GM21526 (cell line): Measurements from ENCODE around the gene MYD88.

Experiments
- ATAC-seq: cut with Tn5 transposase; IDR thresholded peaks from one replicate; pipeline ENCODE4 v1.9.1; 2021; ENCODE audit warnings: moderate library complexity; ENCODE audit not compliant: unreplicated experiment, low FRiP score

The MYD88 gene

DNA sequence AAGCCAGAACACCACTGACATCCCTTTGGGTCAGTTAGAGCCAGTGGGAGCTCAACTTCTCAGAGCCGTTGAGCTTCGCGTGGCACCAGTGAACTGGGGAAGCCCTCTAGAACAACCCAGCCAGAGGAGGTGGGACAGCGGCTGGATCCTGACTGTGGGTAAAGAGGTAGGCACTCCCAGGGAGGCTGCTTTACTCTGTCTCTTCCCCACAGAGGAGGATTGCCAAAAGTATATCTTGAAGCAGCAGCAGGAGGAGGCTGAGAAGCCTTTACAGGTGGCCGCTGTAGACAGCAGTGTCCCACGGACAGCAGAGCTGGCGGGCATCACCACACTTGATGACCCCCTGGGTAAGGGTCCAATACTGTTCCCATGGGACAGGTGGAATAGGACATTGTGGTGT lies 1.2 kb downstream of the MYD88 start:
- no peak for ATAC-seq

DNA sequence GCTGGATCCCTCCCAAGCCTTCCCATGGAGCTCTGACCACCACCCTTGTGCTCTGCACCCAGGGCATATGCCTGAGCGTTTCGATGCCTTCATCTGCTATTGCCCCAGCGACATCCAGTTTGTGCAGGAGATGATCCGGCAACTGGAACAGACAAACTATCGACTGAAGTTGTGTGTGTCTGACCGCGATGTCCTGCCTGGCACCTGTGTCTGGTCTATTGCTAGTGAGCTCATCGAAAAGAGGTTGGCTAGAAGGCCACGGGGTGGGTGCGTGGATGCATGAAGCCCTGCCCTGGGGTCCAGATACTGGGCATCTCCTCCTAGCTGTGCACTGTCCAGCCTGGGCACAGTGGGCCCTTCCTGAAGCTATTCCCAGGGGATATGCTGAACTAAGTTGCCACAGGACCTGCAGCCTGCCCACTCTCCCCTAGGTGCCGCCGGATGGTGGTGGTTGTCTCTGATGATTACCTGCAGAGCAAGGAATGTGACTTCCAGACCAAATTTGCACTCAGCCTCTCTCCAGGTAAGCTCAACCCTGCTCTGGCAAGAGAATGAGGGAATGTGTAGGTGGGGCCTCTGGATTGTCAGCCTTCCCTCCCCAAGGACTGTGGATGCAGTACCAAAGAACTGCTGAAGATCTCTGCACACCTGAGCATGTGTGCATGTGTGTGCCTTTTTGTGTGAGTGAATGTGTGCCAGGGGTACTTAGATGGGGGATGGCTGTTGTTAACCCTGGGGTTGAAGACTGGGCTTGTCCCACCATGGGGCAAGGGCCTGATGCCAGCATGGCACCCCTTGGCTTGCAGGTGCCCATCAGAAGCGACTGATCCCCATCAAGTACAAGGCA lies 2.1 kb downstream of the MYD88 start:
- no peak for ATAC-seq

DNA sequence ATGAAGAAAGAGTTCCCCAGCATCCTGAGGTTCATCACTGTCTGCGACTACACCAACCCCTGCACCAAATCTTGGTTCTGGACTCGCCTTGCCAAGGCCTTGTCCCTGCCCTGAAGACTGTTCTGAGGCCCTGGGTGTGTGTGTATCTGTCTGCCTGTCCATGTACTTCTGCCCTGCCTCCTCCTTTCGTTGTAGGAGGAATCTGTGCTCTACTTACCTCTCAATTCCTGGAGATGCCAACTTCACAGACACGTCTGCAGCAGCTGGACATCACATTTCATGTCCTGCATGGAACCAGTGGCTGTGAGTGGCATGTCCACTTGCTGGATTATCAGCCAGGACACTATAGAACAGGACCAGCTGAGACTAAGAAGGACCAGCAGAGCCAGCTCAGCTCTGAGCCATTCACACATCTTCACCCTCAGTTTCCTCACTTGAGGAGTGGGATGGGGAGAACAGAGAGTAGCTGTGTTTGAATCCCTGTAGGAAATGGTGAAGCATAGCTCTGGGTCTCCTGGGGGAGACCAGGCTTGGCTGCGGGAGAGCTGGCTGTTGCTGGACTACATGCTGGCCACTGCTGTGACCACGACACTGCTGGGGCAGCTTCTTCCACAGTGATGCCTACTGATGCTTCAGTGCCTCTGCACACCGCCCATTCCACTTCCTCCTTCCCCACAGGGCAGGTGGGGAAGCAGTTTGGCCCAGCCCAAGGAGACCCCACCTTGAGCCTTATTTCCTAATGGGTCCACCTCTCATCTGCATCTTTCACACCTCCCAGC lies 2.9 kb downstream of the MYD88 start:
- no peak for ATAC-seq

DNA sequence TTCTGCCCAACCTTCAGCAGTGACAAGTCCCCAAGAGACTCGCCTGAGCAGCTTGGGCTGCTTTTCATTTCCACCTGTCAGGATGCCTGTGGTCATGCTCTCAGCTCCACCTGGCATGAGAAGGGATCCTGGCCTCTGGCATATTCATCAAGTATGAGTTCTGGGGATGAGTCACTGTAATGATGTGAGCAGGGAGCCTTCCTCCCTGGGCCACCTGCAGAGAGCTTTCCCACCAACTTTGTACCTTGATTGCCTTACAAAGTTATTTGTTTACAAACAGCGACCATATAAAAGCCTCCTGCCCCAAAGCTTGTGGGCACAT lies 3.5 kb downstream of the MYD88 start:
- ATAC-seq = no peak

DNA sequence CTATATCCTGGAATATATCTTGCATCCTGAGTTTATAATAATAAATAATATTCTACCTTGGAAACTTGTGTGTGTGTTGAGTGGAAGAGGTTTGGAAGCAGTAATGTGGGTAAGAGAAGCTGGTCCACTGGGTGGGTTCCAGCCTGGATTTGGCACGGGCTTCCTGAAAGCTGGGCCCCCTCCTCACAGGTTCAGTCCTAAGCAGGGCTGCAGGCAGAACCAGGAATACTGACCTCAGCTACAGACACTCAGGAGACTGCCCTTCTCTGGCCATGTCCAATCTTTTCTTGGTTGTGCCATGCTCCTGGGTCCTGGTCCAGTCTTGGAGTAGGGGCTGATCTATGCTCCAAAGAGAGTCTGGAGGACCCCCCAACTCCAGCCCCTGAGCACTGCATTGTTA lies 4.5 kb downstream of the MYD88 start:
- no peak for ATAC-seq

DNA sequence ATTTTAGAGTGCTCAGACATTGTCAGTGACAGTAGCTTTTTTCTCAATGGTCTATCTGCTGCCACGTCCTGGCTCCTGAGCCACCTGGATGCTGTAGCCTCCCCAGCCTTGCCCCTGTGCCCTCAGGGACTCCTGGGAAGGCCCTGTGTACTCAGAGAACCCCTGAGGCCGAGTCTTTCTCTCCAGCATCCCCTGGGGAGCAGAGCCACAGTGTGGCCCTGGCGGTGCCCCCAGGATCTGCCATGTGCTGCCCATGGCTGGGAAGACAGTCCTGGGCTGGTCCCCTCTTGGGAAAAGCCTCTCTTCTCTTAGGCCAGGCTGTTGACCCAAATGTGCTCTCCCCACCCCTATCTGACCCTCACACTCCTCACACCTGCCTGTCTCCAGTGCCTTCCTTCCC lies 5.0 kb downstream of the MYD88 start:
- ATAC-seq = no peak

DNA sequence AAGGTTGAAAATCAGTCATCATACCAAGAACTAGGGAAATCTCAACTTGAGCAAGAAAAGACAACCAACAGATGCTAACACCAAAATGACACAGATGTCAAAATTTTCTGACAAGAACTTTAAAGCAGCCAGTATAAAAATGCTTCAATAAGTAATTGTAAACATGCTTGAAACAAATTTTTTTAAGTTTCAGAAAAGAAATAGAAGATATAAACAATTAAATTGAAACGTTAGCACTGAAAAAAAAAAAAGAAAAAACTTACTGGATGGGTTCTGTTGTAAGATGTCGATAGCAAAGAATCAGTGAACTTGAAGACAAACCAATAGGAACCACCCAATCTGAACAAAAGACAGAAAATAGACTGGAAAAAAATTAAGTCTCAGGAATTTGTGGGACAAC lies 8.0 kb downstream of the MYD88 start:
- no peak for ATAC-seq

DNA sequence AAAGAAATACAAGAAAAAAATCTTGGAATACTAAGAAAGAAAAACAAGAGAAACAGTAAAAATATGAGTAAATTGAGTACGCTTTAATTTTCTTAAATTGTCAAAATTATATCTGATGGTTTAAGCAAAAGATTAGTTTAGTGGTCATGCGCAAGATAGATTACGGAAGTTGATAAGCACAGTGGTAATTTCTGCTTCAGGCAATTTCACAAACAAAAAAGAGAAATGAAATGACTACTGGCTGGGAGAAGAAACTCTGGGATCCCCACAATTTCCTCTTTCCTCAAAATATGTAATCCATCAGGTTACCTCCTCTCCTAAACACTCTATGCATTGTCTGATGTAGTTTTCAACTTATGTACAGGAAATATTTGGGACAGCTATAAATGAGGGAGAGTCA lies 9.0 kb downstream of the MYD88 start:
- no peak for ATAC-seq

DNA sequence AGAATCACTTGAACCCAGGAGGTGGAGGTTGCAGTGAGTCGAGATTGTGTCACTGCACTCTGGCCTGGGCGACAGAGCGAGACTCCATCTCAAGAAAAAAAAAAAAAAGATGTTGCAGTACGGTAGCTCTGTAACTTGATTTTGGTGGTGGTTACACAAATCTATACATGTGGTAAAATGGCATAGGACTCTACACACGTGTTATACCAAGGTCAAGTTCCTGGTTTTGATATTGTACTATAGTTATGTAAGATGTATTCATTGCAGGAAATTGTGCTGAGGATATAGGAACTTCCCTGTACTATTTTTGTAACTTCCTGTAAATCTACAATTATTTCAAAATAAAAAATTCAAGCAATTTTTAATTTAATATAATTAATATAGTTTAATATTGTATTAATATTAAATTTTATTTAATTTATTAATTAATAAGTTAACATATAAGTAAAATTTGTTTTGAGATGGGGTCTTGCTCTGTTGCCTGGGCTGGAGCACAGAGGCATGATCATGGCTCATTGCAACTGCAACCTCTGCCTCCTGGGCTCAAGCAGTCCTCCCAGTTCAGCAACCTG lies 9.9 kb downstream of the MYD88 start:
- no peak for ATAC-seq

DNA sequence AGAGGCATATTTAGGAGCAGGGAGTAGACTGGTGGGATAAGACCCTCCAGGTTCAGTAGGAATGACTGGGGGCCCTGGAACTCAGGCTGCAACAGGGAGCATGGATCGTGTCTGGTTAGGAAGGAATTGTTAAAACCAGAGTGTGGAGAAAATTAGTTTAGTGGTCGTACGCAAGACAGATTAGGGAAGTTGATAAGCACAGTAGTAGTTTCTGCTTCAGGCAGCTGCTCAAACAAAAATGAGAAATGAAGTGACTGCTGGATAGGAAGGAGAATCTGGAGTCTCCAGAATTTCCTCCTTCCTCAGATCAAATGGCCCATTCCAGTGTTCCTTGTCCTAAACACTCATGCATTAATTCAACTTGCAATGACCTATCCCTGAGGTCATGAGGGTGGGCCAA lies 11.2 kb downstream of the MYD88 start:
- no peak for ATAC-seq

DNA sequence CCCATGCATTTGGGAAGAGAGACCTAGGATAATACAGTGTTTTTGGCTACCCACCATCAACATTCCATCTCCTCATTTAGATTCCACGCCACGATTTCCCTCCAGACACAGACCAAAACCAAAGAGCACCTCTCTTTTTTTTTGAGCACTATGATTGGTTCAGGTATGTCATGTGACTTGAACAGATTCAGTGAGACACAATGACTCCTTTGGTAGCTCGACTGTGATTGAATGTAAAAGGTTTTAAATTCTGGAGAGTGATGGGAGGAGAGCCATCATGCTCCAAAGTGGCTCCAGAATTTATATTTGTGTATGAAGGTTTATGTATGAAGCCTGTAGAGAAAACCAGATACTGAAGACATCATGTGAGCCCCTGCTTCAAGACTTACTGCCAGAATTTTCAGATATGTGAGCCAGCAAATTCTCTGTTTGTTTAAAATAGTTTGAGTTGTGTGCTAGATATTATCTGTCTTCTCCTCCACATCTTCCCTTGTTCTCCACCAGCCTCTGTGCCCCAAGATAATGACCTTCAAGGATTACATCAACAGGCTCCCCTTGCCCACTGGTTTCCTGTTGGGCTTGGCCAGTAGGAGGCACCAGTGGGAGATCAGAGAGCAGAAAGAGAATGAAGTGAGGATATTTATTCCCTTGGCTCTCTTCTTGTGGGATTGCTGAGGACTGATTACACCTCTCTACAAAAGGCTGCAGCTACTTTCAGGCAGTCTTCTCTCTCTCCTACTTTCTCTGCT lies 12.5 kb downstream of the MYD88 start:
- ATAC-seq = no peak

DNA sequence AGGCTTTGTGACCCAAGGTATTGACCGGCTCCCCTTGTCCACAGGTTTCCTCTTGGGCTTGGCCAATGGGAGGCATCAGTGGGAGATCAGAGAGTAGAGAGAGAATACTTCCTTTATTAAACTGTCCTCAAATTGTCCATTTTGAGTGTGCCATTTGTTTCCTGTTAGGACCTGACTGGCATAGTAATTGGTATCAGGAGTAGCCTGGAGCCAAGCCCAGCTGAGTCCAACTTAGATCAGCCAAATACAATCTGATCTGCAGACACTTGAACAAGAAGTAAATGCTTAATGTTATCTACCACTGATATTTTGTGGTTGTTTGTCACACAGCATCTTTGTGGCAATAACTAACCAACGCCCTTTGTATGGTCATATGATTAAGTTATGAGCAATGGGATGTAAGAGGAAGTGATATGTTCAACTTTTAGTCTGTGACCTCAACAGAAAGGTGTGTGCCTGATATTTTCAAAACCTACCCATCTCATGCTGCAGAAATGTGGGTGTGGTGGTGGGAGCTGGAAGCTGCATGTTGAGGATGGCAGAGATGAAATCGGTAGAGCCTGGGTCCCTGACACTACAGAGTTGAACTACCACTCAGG lies 13.3 kb downstream of the MYD88 start:
- no peak for ATAC-seq

DNA sequence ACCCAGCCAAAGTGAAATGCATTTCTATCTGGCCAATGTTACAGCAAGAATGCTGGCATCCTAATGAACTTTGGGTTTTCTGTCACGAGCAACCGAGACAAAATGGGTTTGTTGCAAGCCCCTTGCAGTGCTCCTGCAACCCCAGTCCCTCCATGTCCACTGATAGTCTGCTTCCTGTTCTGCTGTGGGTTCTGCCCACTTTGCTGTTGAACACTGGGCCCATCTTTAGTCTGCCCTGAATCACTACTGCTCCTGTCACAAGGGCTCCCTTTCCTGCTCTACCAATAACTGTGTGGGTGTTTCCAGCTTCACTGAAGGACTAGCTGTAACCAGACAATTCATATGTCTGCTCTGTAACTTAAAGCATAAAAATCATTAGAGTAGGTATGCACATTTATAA lies 14.1 kb downstream of the MYD88 start:
- ATAC-seq = no peak

DNA sequence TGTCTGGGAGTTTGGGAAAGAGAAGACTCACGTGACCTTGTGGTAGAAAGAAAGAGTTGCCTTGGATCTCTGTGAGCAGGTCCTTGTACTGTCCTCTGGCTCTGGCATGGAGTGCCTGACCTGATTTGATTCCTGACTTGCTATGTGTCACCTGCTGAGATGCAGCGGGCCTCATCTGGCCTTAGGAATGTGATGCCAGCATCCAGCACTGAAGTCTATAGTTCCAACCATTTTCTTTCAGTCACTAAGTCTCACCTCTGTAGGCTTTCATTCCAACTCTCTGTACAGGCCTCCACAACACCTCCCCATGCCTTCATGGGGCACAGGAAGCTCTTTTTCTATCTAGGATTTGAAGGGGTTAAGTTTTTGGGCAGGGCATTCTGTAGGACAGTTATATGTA lies 14.8 kb downstream of the MYD88 start:
- ATAC-seq = no peak

DNA sequence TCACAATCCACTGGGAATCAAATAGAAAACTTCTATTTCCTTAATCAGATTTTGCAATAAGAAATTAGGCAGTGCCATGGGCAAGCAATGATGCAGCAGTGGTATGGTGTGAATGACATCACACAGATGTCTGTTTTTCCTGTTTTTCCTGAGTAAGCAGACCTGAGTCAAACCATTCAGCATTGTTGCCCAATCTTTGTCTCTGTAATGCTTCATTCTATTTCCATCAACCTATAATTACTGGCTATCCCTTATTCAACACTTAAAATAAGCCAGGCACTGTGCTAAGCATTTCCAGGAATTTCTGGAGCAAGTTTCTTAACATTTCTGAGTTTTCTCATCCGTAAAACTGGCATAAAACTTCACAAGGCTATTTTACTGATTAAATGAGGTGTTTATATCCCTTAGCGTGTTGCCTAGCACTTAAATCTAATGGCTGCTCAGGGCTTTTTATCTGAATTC lies 15.6 kb downstream of the MYD88 start:
- ATAC-seq = no peak

DNA sequence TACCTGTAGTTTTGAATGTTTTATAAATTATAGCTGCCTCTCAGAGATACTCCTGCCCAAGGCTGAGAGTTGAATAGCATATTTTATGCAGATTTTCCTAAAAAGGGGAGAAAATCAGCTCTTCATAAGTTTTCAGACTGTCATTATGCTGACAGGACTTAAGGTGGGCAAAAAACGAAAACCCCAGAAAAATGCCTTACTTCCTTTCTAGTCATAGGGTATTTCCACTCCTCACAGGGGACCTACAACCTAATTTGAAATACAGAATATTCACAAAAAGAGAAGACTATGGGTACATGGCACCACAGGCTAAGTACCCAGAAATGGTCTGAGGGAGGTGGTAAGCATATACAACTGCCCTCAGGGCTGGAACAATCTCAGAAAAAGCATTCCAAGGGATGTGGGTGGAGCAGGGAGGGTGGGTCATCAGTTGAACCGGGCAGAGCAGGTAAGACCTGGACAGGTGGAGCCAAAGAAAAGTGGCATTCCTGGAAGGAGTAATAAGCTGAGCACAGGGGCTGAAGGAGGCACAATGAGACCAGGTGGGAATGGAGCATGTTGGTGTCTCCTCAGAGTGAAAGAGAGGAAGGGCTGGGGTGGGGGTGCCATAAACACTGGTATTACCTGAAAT lies 16.3 kb downstream of the MYD88 start:
- no peak for ATAC-seq

DNA sequence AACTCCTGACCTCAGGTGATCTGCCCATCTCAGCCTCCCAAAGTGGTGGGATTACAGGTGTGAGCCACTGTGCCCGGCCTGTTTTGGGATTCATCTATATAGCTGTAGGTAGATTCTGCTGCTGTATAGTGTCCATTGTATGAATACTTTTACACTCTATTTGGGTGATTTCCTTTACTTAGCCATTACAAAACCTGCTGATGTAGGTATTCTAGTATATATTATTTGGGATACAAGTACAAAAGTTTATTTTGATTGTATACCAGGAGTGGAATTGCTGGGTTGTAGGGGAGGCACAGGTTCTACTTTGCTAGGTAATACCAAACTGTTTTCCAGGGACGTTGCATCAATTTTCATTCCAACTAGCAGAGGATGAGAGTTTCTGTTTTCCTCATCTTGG lies 17.4 kb downstream of the MYD88 start:
- no peak for ATAC-seq

DNA sequence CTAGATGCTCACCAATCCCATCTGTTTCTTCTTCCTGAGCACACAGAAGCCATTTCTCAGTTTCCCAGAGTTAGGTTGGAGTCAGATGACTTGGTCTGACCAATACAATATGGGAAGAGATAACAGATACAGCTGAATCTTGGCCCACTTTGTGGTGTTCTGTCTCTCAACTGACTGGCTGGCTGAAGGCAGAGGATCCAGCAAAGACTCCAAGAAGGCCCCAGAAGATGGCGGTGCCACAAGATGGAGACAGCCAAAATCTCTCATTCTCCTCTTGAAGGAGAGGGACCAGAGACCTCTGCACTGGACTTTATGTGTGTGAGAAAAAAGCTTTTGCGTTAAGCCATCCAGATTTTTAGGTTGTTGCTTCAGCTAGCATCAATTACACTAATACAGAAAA lies 18.7 kb downstream of the MYD88 start:
- no peak for ATAC-seq

DNA sequence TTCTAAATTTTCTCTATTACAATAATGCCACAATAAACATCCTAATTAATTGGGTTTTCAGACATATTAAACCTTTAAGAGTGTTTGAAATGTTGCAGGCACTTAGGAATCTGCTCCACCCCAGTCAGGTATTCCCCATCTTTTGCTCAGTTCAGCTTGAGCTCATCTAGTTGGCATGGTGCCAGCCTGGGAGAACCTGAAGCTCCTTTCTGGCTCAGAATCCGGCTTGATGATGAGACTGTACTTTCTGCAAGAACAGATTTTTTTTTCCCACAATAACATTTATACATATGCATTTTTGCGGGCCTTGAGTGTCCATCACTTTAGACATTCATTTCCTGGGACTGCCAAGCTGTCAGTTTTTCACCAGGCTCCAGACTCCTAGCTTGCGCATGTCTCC lies 19.1 kb downstream of the MYD88 start:
- no peak for ATAC-seq

DNA sequence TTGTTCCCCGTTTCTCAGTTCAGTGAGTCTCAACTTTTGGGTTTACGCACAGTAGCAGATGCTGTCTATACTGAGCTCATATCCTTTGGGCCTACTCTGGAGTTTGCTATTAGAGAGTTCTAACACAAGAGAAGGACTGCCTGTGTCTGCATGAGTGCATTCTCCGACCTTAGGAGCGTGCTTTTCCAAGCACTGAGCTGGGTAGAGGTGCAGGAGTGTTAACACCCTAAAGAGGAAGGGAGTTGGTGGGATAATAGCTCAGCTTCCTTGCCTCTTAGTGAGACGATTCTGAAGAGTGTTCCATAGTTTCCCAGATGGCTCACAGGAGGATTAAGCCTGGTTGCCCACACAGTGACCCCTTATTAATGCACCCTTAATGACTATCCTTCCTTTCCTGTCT lies 20.0 kb downstream of the MYD88 start:
- no peak for ATAC-seq
